ENCODE measurements around the gene PLK5. TPM values are rescaled to one million over a fixed set of nuclear protein-coding genes. Genes with fewer than 3 reads are reported as not detected.

Gene PLK5
- total and polyA plus RNA-seq, 2 of the 4 experiments (the other 2 are of a cell fraction), result not detected

DNA sequence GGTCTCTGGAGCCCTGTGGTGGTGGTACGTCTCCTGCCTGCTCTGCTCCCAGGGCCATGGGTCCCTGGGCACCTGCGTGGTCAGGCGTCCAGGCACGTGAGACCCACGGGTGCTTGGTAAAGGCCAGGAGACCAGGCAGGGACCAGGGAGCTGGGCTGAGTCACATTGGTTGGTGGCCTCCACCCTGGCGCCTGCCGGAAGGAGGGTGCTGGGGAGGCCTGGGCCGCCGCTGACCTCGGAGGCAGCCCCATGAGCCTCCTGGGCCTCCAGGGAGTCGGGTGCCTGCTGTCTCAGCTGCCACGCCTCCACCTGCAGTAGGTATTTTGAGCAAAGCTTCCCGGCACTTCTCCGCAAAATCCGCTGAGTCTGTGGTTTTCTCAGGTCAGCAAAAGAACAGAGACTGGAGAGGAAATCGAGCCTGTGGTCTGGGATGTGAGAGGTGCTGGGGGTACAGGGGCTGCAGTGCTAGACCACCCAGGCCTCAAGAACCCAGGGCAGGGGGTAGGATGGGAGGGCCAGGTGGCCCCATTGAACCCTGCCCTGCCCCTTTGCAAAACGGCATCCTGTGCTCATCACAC, 3.6 kb upstream of the PLK5 start:
- Histone ChIP-seq H3K18ac (ENCODE audit: low read depth, low read length) (no peak overlapping the region), H4K8ac (ENCODE audit: low read depth in 2 of 2, low read length in 2 of 2) (no peak overlapping the region), H2BK20ac (ENCODE audit: low read depth, low read length) (no peak overlapping the region), H3K27me3 (ENCODE audit: control insufficient read depth, insufficient read depth, low read length) (peaks cover 34% of the 10 kb centered on the region), H3K4me3 (ENCODE audit: insufficient read depth, low read depth, low read length) (no peak overlapping the region), H3K4me2 (ENCODE audit: low read depth, low read length) (no peak overlapping the region), H2BK120ac (ENCODE audit: low read depth, low read length) (no peak overlapping the region), H2AK9ac (replicated peaks; ENCODE audit: low read depth, low read length, poor library complexity) (no peak overlapping the region), H2BK15ac (ENCODE audit: low read depth, low read length) (no peak overlapping the region), H2BK5ac (ENCODE audit: low read depth, low read length, poor library complexity, severe bottlenecking) (no peak overlapping the region), H4K20me1 (ENCODE audit: insufficient read depth, low read length) (0 out of 2 replicates have a peak, but pooled peaks cover 7% of the 10 kb centered on the region), H3K27ac (ENCODE audit: insufficient read depth, low read length) (no peak overlapping the region), H2AK5ac (ENCODE audit: low read depth, low read length) (no peak overlapping the region; the same call in 1 of the 2 replicates), H4K91ac (ENCODE audit: insufficient read depth, low read depth, low read length) (no peak overlapping the region), H3K9me1 (ENCODE audit: insufficient read depth, low read length) (peaks cover 4% of the 10 kb centered on the region; the same call in 1 of the 2 replicates), H3K79me1 (ENCODE audit: low read depth in 1 of 2, low read length in 2 of 2) (no peaks in the 10 kb centered on the region), H2AFZ (replicated peaks; ENCODE audit: low read length, poor library complexity) (no peak overlapping the region), H4K5ac (ENCODE audit: low read depth, low read length) (no peak overlapping the region), H3K4ac (ENCODE audit: low read depth, low read length) (no peak overlapping the region), H3K14ac (replicated peaks; ENCODE audit: low read depth, low read length) (no peak overlapping the region), H3K9ac (ENCODE audit: low read depth, low read length) (no peak overlapping the region), H3K4me1 (ENCODE audit: control insufficient read depth, insufficient read depth, low read length) (no peaks in the 10 kb centered on the region; the same call in 1 of the 2 replicates), H3K36me3 (ENCODE audit: control insufficient read depth, insufficient read depth, low read length) (no peaks in the 10 kb centered on the region), H3K9me3 (ENCODE audit: control insufficient read depth, insufficient read depth, low read length) (peaks cover 2% of the 10 kb centered on the region; the same call in 1 of the 2 replicates), H3K23ac (ENCODE audit: low read depth, low read length) (no peak overlapping the region), H3K56ac (ENCODE audit: extremely low read depth, insufficient read depth, low read length) (no peak overlapping the region)
- WGBS, 2 experiments (ENCODE audit: extremely low coverage in 2 of 2, insufficient read length in 1 of 2), result 82% methylated on average over 10 of the region's 17 CpGs; no CpG with 5 or more reads in 1 of the 2 experiments
- dilution Hi-C loops (cut with HindIII; ENCODE audit: low sequenced_read_pairs, unreplicated experiment) (no loop called here), intact Hi-C loops (cut with micrococcal nuclease) (no loop called here), in situ Hi-C loops (cut with MboI; ENCODE audit: low sequenced_read_pairs) (no loop called here)
- CTCF ChIA-PET, result no interaction called here
- POLR2A ChIA-PET (ENCODE audit: unreplicated experiment), result no interaction called here
- TF ChIP-seq MAFK (IDR thresholded peaks at IDR 0.05; ENCODE audit: low read depth, low read length), result peak; percentile 51; the same call in 1 of the 2 replicates
- no peak for TF ChIP-seq RFX5 (IDR thresholded peaks at IDR 0.05; ENCODE audit: low read depth, low read length)
- ATAC-seq (ENCODE audit: low read depth) (no peak), DNase-seq (no peak)
- BruUV-seq (replicated peaks), result no TSS peak

Measured in IMR-90 (cell line).